HepG2 (cell line): ENCODE data around the gene TSKU. TPM values are rescaled to one million over a fixed set of nuclear protein-coding genes. Genes with fewer than 3 reads are reported as not detected.

Experiments
- ARNT2 ChIP-seq: sonication (generic); formaldehyde crosslinking; IDR thresholded peaks from 2 replicates; pipeline ENCODE4 v1.8.0; 2022; ENCODE audit warnings: mild to moderate bottlenecking, low read depth, missing genetic modification reagents, moderate library complexity
- NCOA5 ChIP-seq: sonication (generic); formaldehyde crosslinking; IDR thresholded peaks from 2 replicates; pipeline ENCODE4 v1.4.0; 2020; ENCODE audit warnings: missing genetic modification reagents
- POGK ChIP-seq: sonication (generic); formaldehyde crosslinking; conservative IDR thresholded peaks from 2 replicates; pipeline ENCODE4 v1.8.0; 2022; ENCODE audit warnings: mild to moderate bottlenecking, moderate library complexity, missing genetic modification reagents
- SETDB1 ChIP-seq: sonication (generic); formaldehyde crosslinking; IDR thresholded peaks from 2 replicates; pipeline ENCODE4 v1.5.1; 2020; ENCODE audit warnings: missing genetic modification reagents, mild to moderate bottlenecking, borderline replicate concordance
- SRSF1 ChIP-seq: fragments of 200-400 bp; formaldehyde crosslinking; optimal IDR thresholded peaks from 2 replicates; pipeline ENCODE3; 2017; ENCODE audit warnings: mild to moderate bottlenecking, low read depth, low read length, moderate library complexity
- THYN1 ChIP-seq: sonication (generic); formaldehyde crosslinking; IDR thresholded peaks from 2 replicates; pipeline ENCODE4 v1.8.1; 2023; ENCODE audit warnings: low read depth, mild to moderate bottlenecking, moderate library complexity, missing genetic modification reagents, borderline replicate concordance
- ZNF121 ChIP-seq: sonication (generic); formaldehyde crosslinking; IDR thresholded peaks from 2 replicates; pipeline ENCODE4 v1.5.0; 2020; ENCODE audit warnings: mild to moderate bottlenecking, missing genetic modification reagents
- ZNF383 ChIP-seq: sonication (generic); formaldehyde crosslinking; IDR thresholded peaks from 2 replicates; pipeline ENCODE4 v1.4.0; 2020; ENCODE audit warnings: missing genetic modification reagents, mild to moderate bottlenecking, borderline replicate concordance
- ZNF710 ChIP-seq: sonication (generic); formaldehyde crosslinking; IDR thresholded peaks from 2 replicates; pipeline ENCODE4 v1.5.0; 2020; ENCODE audit warnings: mild to moderate bottlenecking, missing genetic modification reagents, borderline replicate concordance
- ZNF816 ChIP-seq: sonication (generic); formaldehyde crosslinking; IDR thresholded peaks from 2 replicates; pipeline ENCODE4 v1.8.0; 2022; ENCODE audit warnings: missing genetic modification reagents, mild to moderate bottlenecking, borderline replicate concordance
- ZZZ3 ChIP-seq: sonication (generic); formaldehyde crosslinking; IDR thresholded peaks from 2 replicates; pipeline ENCODE4 v1.4.0; 2020; ENCODE audit warnings: missing genetic modification reagents, mild to moderate bottlenecking, borderline replicate concordance
- polyA plus RNA-seq, 8 experiments: library from polyadenylated mRNA; depleted of rRNA in 3 of 8; stranded (reverse) in 7 of 8; unstranded in 1 of 8; fragments of >200 nt; fragmentation: Illumina TruSeq in 4 of 8; extraction: Trizol in 4 of 8; gene quantifications; 2 replicates each; pipeline versions ENCODE4 v1.2.1 to v1.2.3, GENCODE V29; 2011 to 2016; ENCODE audit warnings: low read depth in 4 of 8, missing spikeins in 1 of 8, mixed read lengths in 1 of 8; ENCODE audit not compliant: insufficient read depth in 1 of 8
- total RNA-seq, 5 experiments: library from RNA; depleted of rRNA; stranded (reverse); fragments of >200 nt; fragmentation: Illumina TruSeq; extraction: Trizol; gene quantifications; 2 replicates each; pipeline ENCODE4 v1.2.3, GENCODE V29; 2016; ENCODE audit warnings: low read depth in 1 of 5
- TF ChIP-seq, protein P1 (sequence below): sonication (generic); formaldehyde crosslinking; IDR thresholded peaks from 2 replicates; pipeline ENCODE4 v1.4.0; 2020; ENCODE audit warnings: missing genetic modification reagents, borderline replicate concordance
- TF ChIP-seq, protein P2 (sequence below): sonication (generic); formaldehyde crosslinking; IDR thresholded peaks from 2 replicates; pipeline ENCODE4 v1.8.0; 2022; ENCODE audit warnings: mild to moderate bottlenecking, missing genetic modification reagents
- TF ChIP-seq, protein P3 (sequence below), 2 experiments: sonication (generic) in 1 of 2; formaldehyde crosslinking in 1 of 2; IDR thresholded peaks; 2 replicates each; pipeline versions ENCODE4 v1.4.0 to v1.6.1; 2018 to 2020; ENCODE audit warnings: missing genetic modification reagents in 2 of 2, borderline replicate concordance in 1 of 2, low read depth in 1 of 2, mild to moderate bottlenecking in 1 of 2, missing biosample characterization in 1 of 2

The TSKU gene
- total and polyA plus RNA-seq, 2 of the 13 experiments (the other 11 are each of a cell fraction or from before 2014, with no cell fraction given), result 20.3 to 21.4 TPM

GRCh38 chr11:76782531-76783293 is 444 bp upstream of the TSKU start (continued):
- TF ChIP-seq ARNT2 (CRISPR knock-in tag) (peak; percentile 50; the same call in 1 of the 2 replicates), ZNF816 (CRISPR knock-in tag) (peak; percentile 31; the same call in 1 of the 2 replicates), POGK (CRISPR knock-in tag) (peak; percentile 66; the same call in 1 of the 2 replicates), ZNF383 (no peak), ZZZ3 (CRISPR knock-in tag) (no peak), SETDB1 (CRISPR knock-in tag) (no peak), SRSF1 (no peak), THYN1 (CRISPR knock-in tag) (no peak), ZNF121 (no peak), ZNF710 (CRISPR knock-in tag) (peak; percentile 43; the same call in 1 of the 2 replicates), NCOA5 (no peak)
- TF ChIP-seq, protein P1, sequence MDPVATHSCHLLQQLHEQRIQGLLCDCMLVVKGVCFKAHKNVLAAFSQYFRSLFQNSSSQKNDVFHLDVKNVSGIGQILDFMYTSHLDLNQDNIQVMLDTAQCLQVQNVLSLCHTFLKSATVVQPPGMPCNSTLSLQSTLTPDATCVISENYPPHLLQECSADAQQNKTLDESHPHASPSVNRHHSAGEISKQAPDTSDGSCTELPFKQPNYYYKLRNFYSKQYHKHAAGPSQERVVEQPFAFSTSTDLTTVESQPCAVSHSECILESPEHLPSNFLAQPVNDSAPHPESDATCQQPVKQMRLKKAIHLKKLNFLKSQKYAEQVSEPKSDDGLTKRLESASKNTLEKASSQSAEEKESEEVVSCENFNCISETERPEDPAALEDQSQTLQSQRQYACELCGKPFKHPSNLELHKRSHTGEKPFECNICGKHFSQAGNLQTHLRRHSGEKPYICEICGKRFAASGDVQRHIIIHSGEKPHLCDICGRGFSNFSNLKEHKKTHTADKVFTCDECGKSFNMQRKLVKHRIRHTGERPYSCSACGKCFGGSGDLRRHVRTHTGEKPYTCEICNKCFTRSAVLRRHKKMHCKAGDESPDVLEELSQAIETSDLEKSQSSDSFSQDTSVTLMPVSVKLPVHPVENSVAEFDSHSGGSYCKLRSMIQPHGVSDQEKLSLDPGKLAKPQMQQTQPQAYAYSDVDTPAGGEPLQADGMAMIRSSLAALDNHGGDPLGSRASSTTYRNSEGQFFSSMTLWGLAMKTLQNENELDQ (CRISPR knock-in tag), result no peak
- TF ChIP-seq, protein P2, sequence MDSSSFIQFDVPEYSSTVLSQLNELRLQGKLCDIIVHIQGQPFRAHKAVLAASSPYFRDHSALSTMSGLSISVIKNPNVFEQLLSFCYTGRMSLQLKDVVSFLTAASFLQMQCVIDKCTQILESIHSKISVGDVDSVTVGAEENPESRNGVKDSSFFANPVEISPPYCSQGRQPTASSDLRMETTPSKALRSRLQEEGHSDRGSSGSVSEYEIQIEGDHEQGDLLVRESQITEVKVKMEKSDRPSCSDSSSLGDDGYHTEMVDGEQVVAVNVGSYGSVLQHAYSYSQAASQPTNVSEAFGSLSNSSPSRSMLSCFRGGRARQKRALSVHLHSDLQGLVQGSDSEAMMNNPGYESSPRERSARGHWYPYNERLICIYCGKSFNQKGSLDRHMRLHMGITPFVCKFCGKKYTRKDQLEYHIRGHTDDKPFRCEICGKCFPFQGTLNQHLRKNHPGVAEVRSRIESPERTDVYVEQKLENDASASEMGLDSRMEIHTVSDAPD (CRISPR knock-in tag), result no peak; the same call in 1 of the 2 replicates
- TF ChIP-seq, protein P3, sequence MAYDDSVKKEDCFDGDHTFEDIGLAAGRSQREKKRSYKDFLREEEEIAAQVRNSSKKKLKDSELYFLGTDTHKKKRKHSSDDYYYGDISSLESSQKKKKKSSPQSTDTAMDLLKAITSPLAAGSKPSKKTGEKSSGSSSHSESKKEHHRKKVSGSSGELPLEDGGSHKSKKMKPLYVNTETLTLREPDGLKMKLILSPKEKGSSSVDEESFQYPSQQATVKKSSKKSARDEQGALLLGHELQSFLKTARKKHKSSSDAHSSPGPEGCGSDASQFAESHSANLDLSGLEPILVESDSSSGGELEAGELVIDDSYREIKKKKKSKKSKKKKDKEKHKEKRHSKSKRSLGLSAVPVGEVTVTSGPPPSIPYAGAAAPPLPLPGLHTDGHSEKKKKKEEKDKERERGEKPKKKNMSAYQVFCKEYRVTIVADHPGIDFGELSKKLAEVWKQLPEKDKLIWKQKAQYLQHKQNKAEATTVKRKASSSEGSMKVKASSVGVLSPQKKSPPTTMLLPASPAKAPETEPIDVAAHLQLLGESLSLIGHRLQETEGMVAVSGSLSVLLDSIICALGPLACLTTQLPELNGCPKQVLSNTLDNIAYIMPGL (CRISPR knock-in tag; IDR thresholded peaks at IDR 0.05; ENCODE audit: borderline replicate concordance in 1 of 2, low read depth in 1 of 2), result peak; percentile 41 to 52; a peak in 2 of 4 replicates
